Measurements from ENCODE around the gene RNF224. TPM values are rescaled to one million over a fixed set of nuclear protein-coding genes. Genes with fewer than 3 reads are reported as not detected.

The RNF224 gene
- total RNA-seq, 1 experiment from 2014 or later: 1.2 TPM

GRCh38 chr9:137181680-137182079, 45.6 kb upstream of the RNF224 start:
- Histone ChIP-seq H3K36me3 (ENCODE audit: low read depth, low read length) (no peaks in the 10 kb centered on the region), H3F3A (ENCODE audit: low read length, unreplicated experiment) (no peaks in the 10 kb centered on the region), H3K9ac (ENCODE audit: low read length) (no peak overlapping the region), H3K4me1 (ENCODE audit: insufficient read depth, low read length) (peaks cover 6% of the 10 kb centered on the region; the same call in 1 of the 2 replicates), H3K27ac (ENCODE audit: low read length) (no peak overlapping the region), H3K79me2 (ENCODE audit: low read length) (peaks cover 11% of the 10 kb centered on the region), H3K27me3 (ENCODE audit: low read length) (no peaks in the 10 kb centered on the region), H4K20me1 (ENCODE audit: low read length) (no peaks in the 10 kb centered on the region), H3K9me2 (replicated peaks; ENCODE audit: low read length) (no peaks in the 10 kb centered on the region), H3K9me3 (ENCODE audit: low read length) (no peaks in the 10 kb centered on the region), H3K4me2 (ENCODE audit: low read length) (no peak overlapping the region), H2AFZ (ENCODE audit: low read length) (no peak overlapping the region), H3K4me3 (ENCODE audit: low read length) (no peak overlapping the region)
- ATAC-seq (no peak), DNase-seq (no peak)
- CTCF ChIA-PET: no interaction called here
- TF ChIP-seq EZH2 (IDR thresholded peaks at IDR 0.05; ENCODE audit: low read length, unreplicated experiment) (no peak), EZH2phosphoT487 (IDR thresholded peaks at IDR 0.05; ENCODE audit: borderline replicate concordance, low read length) (no peak)
- TF ChIP-seq, protein P1, sequence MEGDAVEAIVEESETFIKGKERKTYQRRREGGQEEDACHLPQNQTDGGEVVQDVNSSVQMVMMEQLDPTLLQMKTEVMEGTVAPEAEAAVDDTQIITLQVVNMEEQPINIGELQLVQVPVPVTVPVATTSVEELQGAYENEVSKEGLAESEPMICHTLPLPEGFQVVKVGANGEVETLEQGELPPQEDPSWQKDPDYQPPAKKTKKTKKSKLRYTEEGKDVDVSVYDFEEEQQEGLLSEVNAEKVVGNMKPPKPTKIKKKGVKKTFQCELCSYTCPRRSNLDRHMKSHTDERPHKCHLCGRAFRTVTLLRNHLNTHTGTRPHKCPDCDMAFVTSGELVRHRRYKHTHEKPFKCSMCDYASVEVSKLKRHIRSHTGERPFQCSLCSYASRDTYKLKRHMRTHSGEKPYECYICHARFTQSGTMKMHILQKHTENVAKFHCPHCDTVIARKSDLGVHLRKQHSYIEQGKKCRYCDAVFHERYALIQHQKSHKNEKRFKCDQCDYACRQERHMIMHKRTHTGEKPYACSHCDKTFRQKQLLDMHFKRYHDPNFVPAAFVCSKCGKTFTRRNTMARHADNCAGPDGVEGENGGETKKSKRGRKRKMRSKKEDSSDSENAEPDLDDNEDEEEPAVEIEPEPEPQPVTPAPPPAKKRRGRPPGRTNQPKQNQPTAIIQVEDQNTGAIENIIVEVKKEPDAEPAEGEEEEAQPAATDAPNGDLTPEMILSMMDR (conservative IDR thresholded peaks at IDR 0.05; ENCODE audit: low read depth, low read length): no peak
- POLR2A ChIA-PET (ENCODE audit: unreplicated experiment): no interaction called here
- BruUV-seq (replicated peaks): no TSS peak
- intact Hi-C loops (cut with micrococcal nuclease): no loop called here

GRCh38 chr9:137182836-137183235, 44.5 kb upstream of the RNF224 start:
- Histone ChIP-seq H4K20me1 (ENCODE audit: low read length) (no peaks in the 10 kb centered on the region), H3K79me2 (ENCODE audit: low read length) (peaks cover 22% of the 10 kb centered on the region), H3K9me2 (replicated peaks; ENCODE audit: low read length) (no peaks in the 10 kb centered on the region), H3K36me3 (ENCODE audit: low read depth, low read length) (no peaks in the 10 kb centered on the region), H3K4me3 (ENCODE audit: low read length) (no peak overlapping the region), H3K4me1 (ENCODE audit: insufficient read depth, low read length) (peaks cover 15% of the 10 kb centered on the region), H3K27ac (ENCODE audit: low read length) (no peak overlapping the region), H2AFZ (ENCODE audit: low read length) (no peak overlapping the region), H3K27me3 (ENCODE audit: low read length) (no peaks in the 10 kb centered on the region), H3F3A (ENCODE audit: low read length, unreplicated experiment) (no peaks in the 10 kb centered on the region), H3K9ac (ENCODE audit: low read length) (no peak overlapping the region), H3K4me2 (ENCODE audit: low read length) (no peak overlapping the region), H3K9me3 (ENCODE audit: low read length) (no peaks in the 10 kb centered on the region)
- no TSS peak for BruUV-seq (replicated peaks)
- no peak for ATAC-seq
- TF ChIP-seq, protein P1 (conservative IDR thresholded peaks at IDR 0.05; ENCODE audit: low read depth, low read length): no peak
- TF ChIP-seq EZH2phosphoT487 (IDR thresholded peaks at IDR 0.05; ENCODE audit: borderline replicate concordance, low read length): no peak
- TF ChIP-seq EZH2 (IDR thresholded peaks at IDR 0.05; ENCODE audit: low read length, unreplicated experiment): no peak
- ChIA-PET CTCF (no interaction called here), POLR2A (ENCODE audit: unreplicated experiment) (no interaction called here)
- intact Hi-C loops (cut with micrococcal nuclease): no loop called here
- DNase-seq: no peak

- no peak overlapping the region for H3K27ac ChIP-seq (ENCODE audit: low read length)
- TF ChIP-seq EZH2phosphoT487 (IDR thresholded peaks at IDR 0.05; ENCODE audit: borderline replicate concordance, low read length): no peak
- TF ChIP-seq, protein P1 (conservative IDR thresholded peaks at IDR 0.05; ENCODE audit: low read depth, low read length): no peak
- TF ChIP-seq EZH2 (IDR thresholded peaks at IDR 0.05; ENCODE audit: low read length, unreplicated experiment): no peak
- H3K79me2 ChIP-seq (ENCODE audit: low read length): peaks cover 28% of the 10 kb centered on the region
- no peaks in the 10 kb centered on the region for H3K27me3 ChIP-seq (ENCODE audit: low read length)
- intact Hi-C loops (cut with micrococcal nuclease): no loop called here
- no peaks in the 10 kb centered on the region for H4K20me1 ChIP-seq (ENCODE audit: low read length)
- ChIA-PET CTCF (no interaction called here), POLR2A (ENCODE audit: unreplicated experiment) (no interaction called here)
- no peak for DNase-seq
- H3K9me3 ChIP-seq (ENCODE audit: low read length): no peaks in the 10 kb centered on the region
- H3K4me3 ChIP-seq (ENCODE audit: low read length): no peak overlapping the region
- no TSS peak for BruUV-seq (replicated peaks)
- H3K4me2 ChIP-seq (ENCODE audit: low read length): no peak overlapping the region
- H3K9ac ChIP-seq (ENCODE audit: low read length): no peak overlapping the region
- H3K4me1 ChIP-seq (ENCODE audit: insufficient read depth, low read length): peaks cover 15% of the 10 kb centered on the region
- no peak for ATAC-seq
- no peak overlapping the region for H2AFZ ChIP-seq (ENCODE audit: low read length)
- H3F3A ChIP-seq (ENCODE audit: low read length, unreplicated experiment): no peaks in the 10 kb centered on the region
- no peaks in the 10 kb centered on the region for H3K9me2 ChIP-seq (replicated peaks; ENCODE audit: low read length)
- no peaks in the 10 kb centered on the region for H3K36me3 ChIP-seq (ENCODE audit: low read depth, low read length)
Observed at GRCh38 chr9:137183980-137184595, 43.2 kb upstream of the RNF224 start.

All from PC-3 (cell line).